Transverse colon (tissue), 4 donors: ENCODE results near the gene EXT2. TPM values are rescaled to one million over a fixed set of nuclear protein-coding genes. Genes with fewer than 3 reads are reported as not detected.
A peak's percentile ranks its signal among the peaks of the same experiment; 100 is the strongest.

Source experiments
- DNase-seq: peaks from one replicate; pipeline ENCODE4 v3.0.0-alpha.2; 2019
- H3K27ac ChIP-seq, 4 donors: fragments of 200-600 bp; sonication (generic); 2 replicates each; pipeline ENCODE4 v1.5.1; 2016 to 2018; ENCODE audit warnings: inconsistent platforms in 4 of 4
- H3K27me3 ChIP-seq: fragments of 200-600 bp; sonication (generic); 2 replicates; pipeline ENCODE4 v1.5.1; 2017; ENCODE audit warnings: inconsistent platforms
- H3K36me3 ChIP-seq, 4 donors: fragments of 200-600 bp; sonication (generic); 2 replicates each; pipeline ENCODE4 v1.5.1; 2017 to 2019; ENCODE audit warnings: inconsistent platforms in 4 of 4
- H3K4me1 ChIP-seq, 4 donors: fragments of 200-600 bp; sonication (generic); 2 replicates each; pipeline ENCODE4 v1.5.1; 2017 to 2020; ENCODE audit warnings: inconsistent platforms in 4 of 4
- H3K4me3 ChIP-seq, 4 donors: fragments of 200-600 bp; sonication (generic); 1 replicate in 1 of 4; 2 replicates in 3 of 4; pipeline versions ENCODE4 v1.5.1 to v1.6.1; 2017 to 2019; ENCODE audit warnings: inconsistent platforms in 4 of 4
- H3K9me3 ChIP-seq, 2 donors: fragments of 200-600 bp; sonication (generic); 2 replicates each; pipeline ENCODE4 v1.5.1; 2017 to 2019; ENCODE audit warnings: inconsistent platforms in 2 of 2
- EP300 ChIP-seq: sonication (generic); formaldehyde crosslinking; IDR thresholded peaks from one replicate; pipeline ENCODE4 v1.6.1; 2017; ENCODE audit warnings: antibody characterized with exemption, low read depth
- POLR2A ChIP-seq: fragments of 450-650 bp; IDR thresholded peaks from one replicate; pipeline ENCODE4 v1.6.1; 2016; ENCODE audit warnings: antibody characterized with exemption, mild to moderate bottlenecking, moderate library complexity
- POLR2AphosphoS5 ChIP-seq, 3 donors: sonication (generic); formaldehyde crosslinking; IDR thresholded peaks; one replicate each; pipeline ENCODE4 v1.6.1; 2016; ENCODE audit warnings: antibody characterized with exemption in 3 of 3
- WGBS, 2 donors: methylation state at CpG; one replicate each; pipeline ENCODE4 v1.1.5; 2018; ENCODE audit warnings: low coverage in 1 of 2; 5-methylcytosine and 5-hydroxymethylcytosine counted together
- in situ Hi-C, 4 donors: fragments of 200-750 bp; cut with MboI; loops; one replicate each; pipeline versions ENCODE4 v1.15.0 to v1.15.1; 2017; ENCODE audit warnings: low sequenced_read_pairs in 3 of 4, low pct_ligation_motif_present in 1 of 4, low pct_unique_long_range_greater_than_20kb in 1 of 4
- intact Hi-C: fragments of 100-400 bp; cut with DNase I; formaldehyde crosslinking; loops from one replicate; pipeline ENCODE4 v1.15.1; 2023; ENCODE audit warnings: low total_unique reads
- total RNA-seq, 4 donors: library from RNA; depleted of rRNA; stranded (reverse); fragments of >200 nt; gene quantifications; one replicate each; pipeline ENCODE4 v1.1.0, GENCODE V29; 2016
- TF ChIP-seq, protein P1 (sequence below), 5 experiments: fragments of 200-600 bp in 3 of 5; fragments of 450-650 bp in 2 of 5; sonication (generic) in 3 of 5; IDR thresholded peaks; 1 replicate in 2 of 5; 2 replicates in 3 of 5; pipeline ENCODE4 v1.5.1; 2016 to 2017; ENCODE audit warnings: antibody characterized with exemption in 5 of 5, inconsistent platforms in 3 of 5, mild to moderate bottlenecking in 2 of 5, moderate library complexity in 1 of 5

The EXT2 gene
- total RNA-seq, 4 donors from 2014 or later: 32.2 to 82.9 (median 59.6) TPM

DNA sequence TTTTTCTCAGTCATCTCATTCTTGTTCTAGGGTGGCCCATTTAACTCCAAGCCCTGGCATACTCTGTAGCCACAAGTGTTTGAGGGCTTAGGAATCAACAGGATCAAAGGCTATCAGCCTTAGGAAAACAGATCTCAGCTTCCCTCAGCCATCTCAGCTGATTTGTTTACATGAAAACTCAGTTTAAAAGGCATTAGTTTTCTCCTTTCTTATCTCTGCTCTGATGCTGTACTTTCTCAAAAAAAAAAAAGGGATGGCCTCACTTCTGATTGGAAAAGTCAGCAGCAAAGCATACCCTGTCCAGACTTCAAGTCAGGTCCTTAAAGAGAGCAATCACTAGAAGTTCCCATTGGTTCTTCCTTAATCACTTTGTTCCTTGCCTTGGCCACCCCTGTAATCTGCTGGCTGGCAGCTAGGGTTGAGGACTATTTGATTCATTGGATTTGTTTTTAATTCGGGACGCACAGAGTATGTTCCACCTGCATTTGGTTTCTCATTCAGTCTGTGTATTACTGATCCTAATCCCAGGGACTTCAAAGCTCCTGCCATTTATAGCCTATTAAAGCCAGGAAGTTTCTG, 102.8 kb downstream of the EXT2 start:
- Histone ChIP-seq H3K4me1 (no peaks in the 10 kb centered on the region), H3K27ac (no peak overlapping the region)
- no peak for DNase-seq

GRCh38 chr11:44199298-44199697, 103.8 kb downstream of the EXT2 start:
- intact Hi-C loops: no loop called here
- in situ Hi-C loops: no loop called here
- H3K4me3 ChIP-seq: no peak overlapping the region
- no peaks in the 10 kb centered on the region for H3K9me3 ChIP-seq
- no peak for DNase-seq
- peaks cover 0 to 1% (median 0%) of the 10 kb centered on the region in 4 donors for H3K36me3 ChIP-seq
- no peaks in the 10 kb centered on the region for H3K27me3 ChIP-seq
- H3K27ac ChIP-seq: no peak overlapping the region
- WGBS, 2 donors: 61 to 70% methylated on average over 1 of the region's 1 CpG
- no peak for TF ChIP-seq EP300
- H3K4me1 ChIP-seq: no peaks in the 10 kb centered on the region

More for the DNA sequence above, 102.8 kb downstream of the EXT2 start:
- H3K27me3 ChIP-seq: no peaks in the 10 kb centered on the region
- H3K9me3 ChIP-seq: no peaks in the 10 kb centered on the region
- in situ Hi-C loops: no loop called here
- 88% methylated on average over 2 of the region's 2 CpGs; no CpG with 5 or more reads in 1 of the 2 donors for WGBS, 2 donors
- peaks cover 0 to 1% (median 0%) of the 10 kb centered on the region in 4 donors for H3K36me3 ChIP-seq
- no peak for TF ChIP-seq POLR2AphosphoS5 (IDR thresholded peaks at IDR 0.05)
- TF ChIP-seq, protein P1, sequence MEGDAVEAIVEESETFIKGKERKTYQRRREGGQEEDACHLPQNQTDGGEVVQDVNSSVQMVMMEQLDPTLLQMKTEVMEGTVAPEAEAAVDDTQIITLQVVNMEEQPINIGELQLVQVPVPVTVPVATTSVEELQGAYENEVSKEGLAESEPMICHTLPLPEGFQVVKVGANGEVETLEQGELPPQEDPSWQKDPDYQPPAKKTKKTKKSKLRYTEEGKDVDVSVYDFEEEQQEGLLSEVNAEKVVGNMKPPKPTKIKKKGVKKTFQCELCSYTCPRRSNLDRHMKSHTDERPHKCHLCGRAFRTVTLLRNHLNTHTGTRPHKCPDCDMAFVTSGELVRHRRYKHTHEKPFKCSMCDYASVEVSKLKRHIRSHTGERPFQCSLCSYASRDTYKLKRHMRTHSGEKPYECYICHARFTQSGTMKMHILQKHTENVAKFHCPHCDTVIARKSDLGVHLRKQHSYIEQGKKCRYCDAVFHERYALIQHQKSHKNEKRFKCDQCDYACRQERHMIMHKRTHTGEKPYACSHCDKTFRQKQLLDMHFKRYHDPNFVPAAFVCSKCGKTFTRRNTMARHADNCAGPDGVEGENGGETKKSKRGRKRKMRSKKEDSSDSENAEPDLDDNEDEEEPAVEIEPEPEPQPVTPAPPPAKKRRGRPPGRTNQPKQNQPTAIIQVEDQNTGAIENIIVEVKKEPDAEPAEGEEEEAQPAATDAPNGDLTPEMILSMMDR (IDR thresholded peaks at IDR 0.05): no peak
- TF ChIP-seq EP300: no peak
- TF ChIP-seq POLR2A: no peak
- no peak overlapping the region for H3K4me3 ChIP-seq
- intact Hi-C loops: no loop called here

DNA sequence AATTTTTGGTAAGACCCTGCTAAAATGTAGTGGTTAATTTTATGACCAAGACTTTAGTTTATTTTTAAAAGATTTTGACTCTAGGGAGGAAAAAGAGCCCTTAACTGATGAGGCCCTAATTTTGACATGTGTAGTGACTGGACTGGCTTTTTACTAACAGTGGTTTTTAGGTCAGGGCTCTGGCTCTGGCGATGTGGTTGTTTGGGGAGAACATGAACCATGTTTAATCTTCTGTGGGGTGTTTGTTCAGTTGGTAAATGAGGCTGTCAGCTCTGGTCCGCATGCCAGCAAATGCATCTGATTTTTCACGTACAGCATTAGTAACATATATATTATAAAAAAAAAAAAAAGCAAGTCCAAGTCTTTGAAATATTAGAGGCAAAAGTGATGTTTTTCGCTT, 104.3 kb downstream of the EXT2 start:
- no peaks in the 10 kb centered on the region for H3K27me3 ChIP-seq
- H3K36me3 ChIP-seq: peaks cover 0 to 1% (median 0%) of the 10 kb centered on the region in 4 donors
- TF ChIP-seq, protein P1 (IDR thresholded peaks at IDR 0.05): no peak
- TF ChIP-seq POLR2A (no peak), EP300 (no peak), POLR2AphosphoS5 (IDR thresholded peaks at IDR 0.05) (no peak)
- intact Hi-C loops (no loop called here), in situ Hi-C loops (no loop called here)
- DNase-seq: no peak
- no peaks in the 10 kb centered on the region for H3K4me1 ChIP-seq
- no peaks in the 10 kb centered on the region for H3K9me3 ChIP-seq
- no peak overlapping the region for H3K4me3 ChIP-seq
- 84 to 88% methylated on average over 4 of the region's 4 CpGs for WGBS, 2 donors
- no peak overlapping the region for H3K27ac ChIP-seq

DNA sequence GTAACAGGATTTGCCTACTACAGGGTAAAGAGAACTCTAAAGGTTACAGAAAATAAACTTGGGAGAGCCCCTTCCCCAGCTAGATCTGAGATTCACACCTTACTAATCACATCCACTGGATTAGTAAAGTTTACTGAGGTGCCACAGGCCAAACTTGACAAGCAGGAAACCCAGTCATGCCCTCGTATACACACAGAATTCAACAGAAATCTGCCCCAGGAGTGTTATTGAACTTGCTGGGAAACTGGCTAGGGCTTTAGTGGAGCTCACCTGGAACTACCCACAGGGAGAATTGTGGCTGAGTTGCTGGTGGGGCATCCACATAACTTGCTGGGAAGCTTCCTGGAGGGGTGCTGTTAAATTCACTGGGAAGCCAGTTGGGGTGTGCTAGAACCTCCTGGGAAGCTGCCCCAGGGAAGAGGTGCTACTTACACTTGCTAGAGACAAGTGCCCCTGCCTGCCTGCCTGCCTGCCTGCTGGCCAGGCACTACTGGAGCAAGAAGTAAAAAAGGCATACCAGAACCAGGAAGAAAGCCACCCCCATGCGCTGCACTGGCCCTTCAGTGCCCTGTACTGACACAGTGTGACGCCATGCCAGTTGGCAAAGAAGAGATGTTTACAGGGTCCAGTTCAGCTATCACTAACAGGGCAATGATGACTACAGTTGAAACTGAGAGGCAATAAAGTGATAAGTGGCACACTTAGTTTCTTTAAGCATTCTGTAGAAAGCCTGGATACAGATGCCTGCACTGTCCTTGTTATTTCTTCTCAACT, 108.0 kb downstream of the EXT2 start:
- H3K27ac ChIP-seq: no peak overlapping the region
- TF ChIP-seq POLR2A (no peak), EP300 (no peak), POLR2AphosphoS5 (IDR thresholded peaks at IDR 0.05) (no peak)
- TF ChIP-seq, protein P1 (IDR thresholded peaks at IDR 0.05): no peak
- in situ Hi-C loops: no loop called here

More for the DNA sequence above, 108.0 kb downstream of the EXT2 start:
- no peaks in the 10 kb centered on the region for H3K9me3 ChIP-seq
- intact Hi-C loops: no loop called here
- WGBS, 2 donors: 68% methylated on average over 3 of the region's 3 CpGs; no CpG with 5 or more reads in 1 of the 2 donors
- no peaks in the 10 kb centered on the region for H3K27me3 ChIP-seq
- no peaks in the 10 kb centered on the region for H3K4me1 ChIP-seq
- DNase-seq: peak; percentile 15
- no peak overlapping the region for H3K4me3 ChIP-seq
- H3K36me3 ChIP-seq: peaks cover 0 to 10% (median under 1%) of the 10 kb centered on the region in 4 donors
